GM04504 (cell line): Measurements from ENCODE around the gene MYO3B.
"Not testable (repeated sequence)": the region's sequence is repeated elsewhere in the genome, so short reads cannot be mapped to it uniquely, and the experiment has no call there.

ENCODE experiments used
- DNase-seq: peaks from one replicate; pipeline ENCODE4 v3.0.0-alpha.2; 2012; ENCODE audit warnings: low read depth

MYO3B gene

DNA sequence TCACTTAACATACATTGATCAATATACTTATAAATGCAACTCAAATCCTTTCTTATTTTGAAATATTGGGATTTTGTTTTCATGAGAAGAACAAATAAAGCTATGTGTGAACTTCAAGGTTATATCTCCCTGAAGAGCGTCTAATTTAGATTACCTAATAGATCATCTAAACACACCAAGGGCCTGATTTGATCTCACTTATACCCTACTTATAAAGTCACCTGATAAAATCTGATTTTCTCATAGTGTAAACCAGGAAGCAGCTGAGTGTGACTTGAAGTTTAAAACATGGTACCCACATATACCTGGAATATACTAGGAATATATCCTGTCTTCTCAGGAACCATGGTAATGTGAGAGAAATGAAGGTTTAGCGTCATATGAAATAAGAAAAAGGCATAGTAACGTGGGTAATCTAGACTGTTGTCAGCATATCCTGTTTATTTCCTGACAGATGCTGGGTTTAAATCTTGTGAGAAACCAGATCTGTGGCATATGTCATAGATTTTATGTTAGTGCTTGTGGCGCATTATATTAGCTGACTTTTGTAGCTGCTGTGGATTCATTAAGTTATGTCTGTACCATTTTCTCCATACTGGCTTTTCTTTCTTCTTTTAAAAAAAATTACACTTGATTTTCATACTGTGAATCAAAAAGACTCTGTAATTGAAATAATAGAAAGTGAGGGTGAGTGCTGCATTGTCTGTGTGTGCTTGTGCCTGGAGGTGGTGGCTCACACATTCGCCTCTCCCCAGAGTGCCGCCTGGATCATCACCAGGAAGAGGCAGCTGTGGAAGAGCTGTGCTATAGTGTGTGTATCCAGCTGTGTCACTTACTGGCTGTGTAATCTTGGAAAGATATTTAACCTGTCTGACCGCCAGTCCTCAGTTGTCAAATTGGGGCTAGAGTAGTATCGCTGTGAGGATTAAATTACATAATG, 164.0 kb downstream of the MYO3B start:
- DNase-seq, result no peak

DNA sequence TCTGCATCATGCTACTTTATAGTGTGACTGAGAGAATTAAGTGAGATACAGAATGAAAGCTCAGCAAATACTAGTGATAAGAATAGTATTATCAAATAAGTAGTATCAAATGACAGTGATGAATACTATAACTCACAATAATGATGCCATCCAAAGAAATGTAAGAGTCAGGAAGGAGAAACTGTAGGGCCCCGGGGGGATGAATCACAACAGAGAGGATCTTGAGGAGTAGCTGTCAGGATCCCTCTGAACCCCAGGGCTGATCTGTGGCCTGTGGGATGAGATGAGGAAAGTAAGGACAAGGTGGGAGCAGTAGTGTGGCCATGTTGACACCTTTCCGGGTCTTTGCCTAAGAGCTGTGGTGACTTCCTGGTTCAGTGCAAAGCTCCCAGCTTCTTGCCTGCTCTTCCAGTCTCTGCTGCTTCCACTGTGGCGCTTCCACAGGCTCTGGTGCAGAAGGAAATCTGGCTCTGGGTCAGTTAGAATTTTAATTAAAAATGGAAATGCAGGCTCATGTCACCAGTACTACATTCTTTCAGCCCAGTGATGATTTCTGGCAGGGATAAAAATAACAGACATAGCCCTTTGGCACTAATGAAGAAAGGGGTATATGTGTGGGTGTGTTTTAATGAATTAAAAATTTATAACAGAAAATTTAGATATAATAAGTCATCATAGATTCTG, 166.9 kb downstream of the MYO3B start:
- DNase-seq, result no peak

DNA sequence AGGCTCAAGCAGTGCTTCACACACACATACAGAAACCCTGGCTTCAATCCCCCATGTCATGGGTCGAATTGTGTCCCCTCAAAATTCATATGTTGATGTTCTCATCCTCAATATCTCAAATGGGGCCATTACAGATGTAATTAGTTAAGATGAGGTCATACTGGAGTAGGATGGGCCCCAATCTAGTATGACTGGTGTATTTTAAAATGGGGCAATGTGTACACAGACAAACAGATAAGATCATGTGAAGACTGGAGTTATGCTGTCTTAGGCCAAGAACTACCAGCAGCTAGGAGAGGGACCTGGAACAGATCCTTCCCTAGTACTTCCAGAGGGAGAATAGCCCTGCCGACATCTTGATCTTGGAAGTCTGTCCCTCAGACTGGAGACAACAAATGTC, 167.7 kb downstream of the MYO3B start:
- no peak for DNase-seq

DNA sequence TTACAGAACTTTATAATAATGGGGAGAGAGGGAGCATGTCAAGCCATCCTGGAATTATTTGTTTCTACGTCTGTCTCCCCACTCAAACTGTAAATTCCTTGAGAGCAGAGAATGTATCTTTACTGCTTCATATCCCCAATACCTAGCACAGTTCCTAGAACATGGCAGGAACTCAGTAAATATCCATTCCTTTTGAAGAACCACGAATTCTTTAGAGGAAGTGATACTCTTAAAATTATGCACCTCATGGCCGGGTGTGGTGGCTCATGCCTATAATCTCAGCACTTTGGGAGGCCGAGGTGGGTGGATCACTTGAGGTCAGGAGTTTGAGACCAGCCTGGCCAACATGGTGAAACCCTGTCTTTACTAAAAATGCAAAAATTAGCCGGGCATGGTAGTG, 171.3 kb downstream of the MYO3B start:
- not testable (repeated sequence) for DNase-seq

DNA sequence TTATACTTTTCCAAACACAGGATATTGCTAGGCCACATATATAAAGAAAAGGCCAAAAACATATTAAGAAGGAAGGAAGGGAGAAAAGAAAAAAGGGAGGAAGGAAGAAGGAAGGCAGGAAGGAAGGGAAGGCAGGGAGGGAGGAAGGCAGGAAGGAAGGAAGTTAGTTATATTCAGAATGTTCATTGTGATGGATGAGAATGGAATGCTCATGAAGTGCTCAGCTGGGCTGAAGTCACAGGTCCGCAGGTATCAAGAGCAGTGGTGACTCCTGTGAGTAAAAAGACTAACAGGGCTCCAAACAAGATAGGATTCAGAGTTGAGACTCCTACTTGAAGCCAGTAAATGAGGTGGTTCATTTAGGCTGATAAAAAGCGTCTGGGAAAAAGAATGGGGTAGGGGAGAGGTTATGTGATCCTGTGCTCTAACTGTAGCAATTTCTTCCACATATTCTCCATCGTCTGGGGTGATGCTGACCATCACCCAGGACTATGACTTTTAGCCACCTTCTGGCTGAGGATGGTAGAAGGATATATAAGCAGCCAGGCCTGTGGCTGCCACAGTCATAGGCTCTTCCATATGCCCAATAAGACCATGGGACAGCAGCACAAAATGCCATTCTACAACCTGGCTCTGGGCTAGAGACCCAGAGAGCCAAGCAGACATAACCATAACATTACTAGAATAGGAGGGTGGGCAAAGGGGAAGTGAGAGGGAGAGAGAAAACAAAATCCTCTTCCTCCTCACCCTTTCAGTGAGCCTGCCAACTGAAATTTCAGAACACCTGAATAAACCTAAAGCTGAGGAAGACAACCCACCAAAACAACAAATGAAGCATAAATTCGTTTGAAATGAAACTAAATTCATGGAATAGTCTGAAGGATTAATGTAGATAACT, 173.2 kb downstream of the MYO3B start:
- no peak for DNase-seq

DNA sequence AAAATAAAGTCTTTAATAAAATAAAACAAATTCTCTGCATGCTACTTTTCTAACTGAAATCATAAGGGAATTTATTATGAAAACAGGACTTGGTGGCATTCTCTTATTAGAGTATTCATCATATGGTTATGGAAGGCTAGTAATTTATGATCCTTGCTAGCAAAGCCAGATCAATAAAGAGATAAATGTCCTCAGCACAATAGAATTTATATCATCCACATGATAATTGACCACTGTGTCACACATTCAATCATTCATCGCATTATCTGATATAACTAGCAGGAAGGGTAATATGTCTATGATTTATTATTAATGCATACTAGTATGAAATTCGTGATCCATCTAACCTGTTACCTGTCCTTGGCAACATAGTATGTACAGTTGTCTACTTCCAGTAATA, 175.8 kb downstream of the MYO3B start:
- no peak for DNase-seq

DNA sequence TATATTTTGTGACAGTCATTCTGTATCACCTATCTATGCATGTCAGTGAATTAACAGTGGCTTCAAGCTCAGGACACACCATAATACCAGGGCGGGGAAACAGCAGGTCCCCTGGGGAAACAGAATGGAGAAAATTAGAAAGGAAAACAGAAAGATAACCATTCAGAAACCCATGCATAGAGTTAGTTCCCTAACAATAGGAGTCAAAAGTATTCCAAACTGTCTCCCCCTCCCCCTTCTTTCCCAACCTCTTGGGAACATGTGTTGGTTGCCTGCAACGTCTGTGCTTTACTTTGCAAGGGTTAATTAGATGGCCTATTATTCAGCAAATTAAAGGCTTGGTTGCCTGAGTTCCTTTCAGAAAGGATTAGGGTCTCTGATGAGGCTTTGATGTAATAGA, 176.4 kb downstream of the MYO3B start:
- DNase-seq, result no peak

DNA sequence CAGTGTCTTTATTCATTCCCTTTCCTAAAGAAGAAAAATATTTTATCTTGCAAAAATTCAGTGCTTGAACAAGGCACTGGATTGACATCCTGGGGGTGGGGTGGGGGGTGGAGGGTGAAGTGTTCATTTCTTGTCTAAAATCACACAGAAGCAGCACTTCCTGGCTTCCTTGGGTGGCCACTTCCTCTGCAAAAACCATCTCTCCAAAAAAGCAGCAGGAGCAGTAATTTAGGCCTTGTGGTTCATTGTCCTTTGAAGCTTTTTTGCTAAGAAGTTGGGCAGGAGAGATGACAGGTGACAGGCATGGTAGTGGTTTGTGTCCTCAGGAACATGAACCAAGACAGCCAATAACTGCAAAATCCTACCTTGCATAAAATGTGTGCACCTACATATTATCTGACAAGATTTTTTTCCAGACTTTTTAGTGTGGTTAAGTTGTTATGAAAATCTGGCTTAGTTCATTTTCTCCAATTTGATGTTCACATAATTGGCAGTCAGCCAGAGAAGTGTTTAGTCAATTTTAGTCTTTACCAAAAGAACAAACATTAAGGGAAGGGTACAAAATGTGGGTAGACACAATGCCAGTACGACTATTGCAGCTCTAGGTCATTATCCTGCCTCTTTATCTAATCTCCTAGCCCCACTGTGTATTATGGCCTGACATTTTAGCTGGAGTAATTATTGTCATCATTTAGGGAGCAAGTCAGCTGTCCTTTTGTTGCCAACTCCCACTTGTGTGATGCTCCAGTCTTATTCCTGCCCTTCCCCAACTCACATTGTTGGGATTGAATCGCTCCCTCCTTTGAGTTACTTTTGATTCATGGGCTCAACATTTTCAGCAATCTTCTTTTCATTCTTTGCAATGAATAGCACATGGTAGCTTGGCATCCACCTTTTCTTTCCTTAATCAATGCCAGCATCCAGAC, 177.2 kb downstream of the MYO3B start:
- DNase-seq, result no peak

DNA sequence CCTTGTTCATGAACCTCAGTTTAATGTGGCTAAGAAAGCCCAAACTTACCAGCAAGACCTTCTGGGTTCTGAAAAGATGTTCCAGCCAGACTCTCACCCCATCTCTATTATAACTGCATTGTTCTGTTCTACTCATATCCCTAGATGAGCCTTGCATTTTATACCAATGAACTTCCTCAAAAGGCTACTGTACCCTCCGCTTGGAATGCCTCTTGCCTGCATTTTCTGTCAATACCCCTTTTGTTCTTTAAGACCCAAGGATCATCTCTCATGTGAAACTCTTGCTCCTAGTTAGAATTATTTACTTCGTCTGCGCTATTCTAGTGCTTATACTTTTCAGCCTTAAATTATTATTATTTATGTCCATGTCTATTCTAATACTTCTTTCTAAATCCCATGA, 181.5 kb downstream of the MYO3B start:
- DNase-seq, result no peak

DNA sequence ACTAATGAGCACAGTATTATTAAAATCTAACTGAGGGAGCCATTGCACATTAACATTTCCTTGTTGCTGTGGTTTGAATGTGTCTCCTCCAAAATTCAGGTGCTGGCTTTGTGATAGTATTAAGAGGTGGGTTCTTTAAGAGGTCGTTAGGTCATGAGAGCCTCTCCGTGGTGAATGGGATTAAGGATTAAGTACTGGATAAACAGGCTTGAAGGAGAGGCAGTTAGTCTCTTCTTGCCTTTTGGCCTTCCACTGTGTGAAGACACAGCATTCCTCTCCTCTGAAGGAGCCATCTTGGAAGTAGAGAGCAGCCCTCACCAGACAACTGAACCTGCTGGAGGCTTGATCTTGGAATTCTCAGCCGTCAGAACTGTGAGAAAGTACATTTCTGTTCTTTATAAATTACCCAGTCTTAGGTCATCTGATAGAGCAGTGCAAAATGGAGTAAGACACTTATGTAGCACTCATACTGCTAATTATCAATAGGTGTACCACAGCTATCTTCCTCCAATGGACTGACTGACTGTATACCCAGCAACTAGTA, 182.7 kb downstream of the MYO3B start:
- DNase-seq, result no peak

DNA sequence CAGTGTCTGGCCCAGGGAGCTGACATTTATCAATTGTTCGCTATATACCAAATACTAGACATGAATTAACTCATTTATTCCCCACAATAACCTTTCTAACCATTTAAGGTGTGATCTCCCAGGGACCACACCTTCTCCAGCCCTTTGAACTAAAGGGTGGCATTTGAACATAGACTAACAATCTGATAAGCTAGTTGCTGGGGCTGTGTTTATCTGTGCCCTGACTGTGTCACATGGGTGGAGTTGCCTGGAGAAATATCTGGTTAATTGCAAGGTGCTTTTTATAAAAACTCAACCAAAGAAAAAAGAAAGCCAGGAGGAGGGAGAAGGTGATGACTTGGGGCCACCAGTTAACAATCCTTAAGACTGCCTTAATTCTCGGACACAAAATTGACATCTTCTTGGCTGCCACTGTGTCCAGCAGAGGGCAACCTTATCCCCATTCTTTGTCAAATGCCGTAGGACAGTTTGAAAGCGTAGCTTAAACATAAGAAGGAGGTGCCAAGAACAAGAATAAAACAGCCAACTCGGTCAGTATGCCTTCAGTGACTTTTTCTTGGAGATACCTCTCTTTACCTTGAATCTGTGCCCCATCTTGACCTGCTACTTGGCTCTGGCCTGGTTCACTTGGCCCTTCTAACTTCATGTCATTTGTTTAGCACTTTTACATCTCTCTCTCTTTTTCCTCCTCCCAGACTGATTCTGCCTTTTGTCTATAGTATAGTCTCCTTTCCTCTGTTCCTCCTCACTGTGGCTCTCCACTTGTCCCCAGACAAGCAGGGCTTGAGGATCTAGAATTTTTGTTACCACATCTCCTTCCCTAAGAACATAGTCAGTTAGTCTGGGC, 183.4 kb downstream of the MYO3B start:
- no peak for DNase-seq

DNA sequence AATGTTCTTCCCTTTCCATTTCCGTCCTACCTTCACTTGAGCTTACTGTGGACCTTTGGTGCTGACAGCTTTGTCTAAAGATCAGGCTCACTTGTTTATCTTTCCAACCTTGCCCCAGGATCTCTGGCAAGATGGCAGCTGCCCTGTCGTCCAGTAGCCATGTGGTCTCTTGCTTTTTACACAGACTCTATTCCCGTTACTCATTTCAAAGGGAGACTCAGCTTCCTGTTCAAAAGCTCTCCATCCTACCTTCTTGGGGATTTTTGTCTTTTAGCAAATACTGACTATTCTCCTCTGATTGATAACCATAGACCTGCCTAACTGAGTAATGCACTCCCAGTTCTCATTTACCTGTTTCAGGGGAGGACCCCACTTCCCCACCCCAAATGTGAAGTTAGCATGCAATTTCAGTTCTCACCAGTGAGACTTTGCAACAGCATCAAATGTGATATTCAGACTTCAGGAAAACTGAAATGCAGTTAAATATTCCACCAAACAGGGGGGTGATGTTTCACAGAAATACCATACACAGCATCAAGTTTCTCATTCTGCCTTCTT, 184.4 kb downstream of the MYO3B start:
- no peak for DNase-seq

DNA sequence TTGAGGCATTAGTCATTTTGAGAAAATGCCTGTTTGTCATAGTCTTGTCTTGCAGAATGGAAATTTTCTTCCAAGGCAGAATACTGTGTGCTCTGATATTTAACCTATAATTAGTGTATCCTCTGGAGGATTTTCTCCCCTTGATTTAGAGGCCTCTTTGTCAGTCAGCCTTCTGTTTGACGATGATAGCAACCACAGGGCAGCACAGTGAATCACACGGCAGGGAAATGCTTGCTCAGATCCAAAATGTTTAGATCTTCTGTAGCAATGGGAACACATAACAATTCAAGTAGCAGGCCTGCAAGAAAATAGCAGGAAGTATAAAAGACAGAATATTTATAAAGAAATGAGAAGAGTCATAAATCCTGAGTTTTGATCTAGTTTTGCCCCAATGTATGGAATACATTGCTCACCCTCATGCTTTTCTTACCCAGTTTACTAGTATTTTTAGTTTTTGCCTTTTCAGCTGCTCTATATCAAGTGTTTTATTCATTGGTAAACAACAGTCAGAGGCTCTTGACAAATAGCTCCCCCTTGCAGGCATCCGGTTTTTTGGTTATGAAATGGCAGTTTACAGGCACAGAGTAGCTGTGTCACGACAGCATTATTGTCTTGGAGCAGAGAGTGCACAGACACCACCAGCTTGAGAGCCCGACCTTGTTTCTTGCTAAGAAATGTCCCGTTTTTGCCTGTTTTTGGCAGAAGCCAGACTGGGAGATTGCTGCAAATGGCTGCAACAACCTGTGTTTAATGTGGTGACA, 185.1 kb downstream of the MYO3B start:
- DNase-seq, result no peak

DNA sequence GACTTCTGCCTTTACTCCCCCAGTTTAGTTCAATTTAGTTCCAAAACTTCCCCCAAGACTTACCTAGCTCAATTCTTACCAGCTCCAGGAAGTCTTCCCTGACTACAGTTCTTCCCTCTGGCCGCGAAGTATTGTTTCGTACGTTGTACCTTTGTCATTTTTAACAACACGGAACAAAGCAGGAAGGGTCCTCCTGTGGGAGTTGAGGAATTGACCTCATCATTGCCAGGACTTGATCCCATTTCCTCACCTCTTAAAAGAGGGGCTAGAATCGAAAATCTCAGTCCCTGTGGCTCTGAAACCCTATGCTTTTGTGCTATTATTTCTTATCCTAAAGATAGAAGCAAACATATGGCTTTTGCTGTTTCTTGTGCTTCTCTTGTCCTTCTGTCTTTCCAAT, 187.1 kb downstream of the MYO3B start:
- DNase-seq, result no peak

DNA sequence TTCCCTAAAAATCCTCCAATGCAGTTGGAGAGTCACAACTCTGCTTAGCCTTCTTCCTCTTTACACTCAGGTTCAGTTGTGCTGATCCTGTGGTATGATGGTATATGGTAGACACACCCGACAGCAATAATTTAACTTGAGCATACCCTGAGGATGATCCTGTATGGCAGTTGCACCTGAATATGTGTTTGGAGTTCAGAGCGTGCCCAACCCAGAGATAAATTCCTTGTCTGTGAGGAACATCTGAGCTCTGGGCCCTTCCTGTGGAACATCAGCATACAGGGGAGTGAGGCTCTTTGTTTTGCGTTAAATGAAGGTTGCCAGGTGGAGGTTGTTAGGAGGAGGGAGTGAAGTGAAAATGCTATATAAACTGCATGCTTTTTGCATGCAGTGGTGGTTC, 187.7 kb downstream of the MYO3B start:
- DNase-seq, result no peak

DNA sequence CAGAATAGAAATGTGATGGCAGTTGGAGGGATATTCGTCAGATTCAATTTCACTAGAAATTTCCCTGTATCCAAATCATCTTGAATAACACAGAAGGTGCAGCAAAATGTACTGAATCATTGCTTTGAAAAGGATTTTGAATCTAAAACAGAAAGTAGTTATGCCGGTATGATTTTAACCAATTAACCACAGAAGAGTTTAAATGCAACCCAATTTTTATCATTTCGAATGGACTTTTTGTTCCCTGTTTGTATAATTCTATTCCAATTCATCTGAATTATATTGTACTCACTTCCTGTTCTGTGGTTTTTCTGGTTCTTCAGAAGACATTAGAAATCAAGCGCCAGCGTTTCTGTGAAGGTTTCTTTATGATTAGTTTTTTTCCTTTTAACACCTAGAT, 190.4 kb downstream of the MYO3B start:
- no peak for DNase-seq

DNA sequence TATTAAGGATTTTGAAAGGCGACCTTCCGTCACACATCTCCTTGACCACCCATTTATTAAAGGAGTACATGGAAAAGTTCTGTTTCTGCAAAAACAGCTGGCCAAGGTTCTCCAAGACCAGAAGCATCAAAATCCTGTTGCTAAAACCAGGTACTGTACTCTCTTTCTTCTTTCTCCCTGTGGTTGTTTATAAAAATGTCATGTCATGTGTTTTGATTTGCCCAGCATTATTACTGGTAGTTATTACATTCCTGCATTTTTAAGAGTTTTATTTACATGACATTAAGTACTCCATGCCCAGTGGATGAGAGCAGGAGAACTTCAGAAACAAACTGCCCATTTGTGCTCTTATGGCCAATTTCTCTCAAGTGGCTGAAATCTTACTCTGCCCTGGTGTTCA, 191.3 kb downstream of the MYO3B start:
- DNase-seq, result no peak

DNA sequence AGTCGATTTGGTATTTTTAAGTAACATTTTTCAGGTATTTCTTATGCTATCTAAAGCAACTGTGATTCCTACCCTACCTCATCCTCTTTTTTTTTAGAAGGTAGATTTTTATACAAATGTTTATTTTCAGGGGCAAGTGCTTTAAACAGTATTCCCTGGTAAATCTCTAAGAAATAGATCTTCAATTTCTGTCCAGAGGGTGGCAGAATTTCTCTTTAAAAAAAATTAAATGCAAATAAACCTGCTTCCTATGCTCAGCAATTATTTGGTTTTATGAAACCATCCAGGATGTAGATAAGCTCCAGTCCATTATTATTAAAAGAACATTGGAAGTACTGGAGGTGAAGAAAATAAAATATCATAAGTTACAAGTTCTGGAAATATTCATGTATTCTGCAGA, 191.9 kb downstream of the MYO3B start:
- no peak for DNase-seq
